ENCODE data around the gene MGST1. TPM values are rescaled to one million over a fixed set of nuclear protein-coding genes. Genes with fewer than 3 reads are reported as not detected.

The MGST1 gene
- total RNA-seq, 1 experiment from 2014 or later, result 84.2 TPM

Other genes starting within 250 kb of the MGST1 start
- not detected in 2 replicates for gene SLC15A5, start 70.0 kb upstream of the MGST1 start, total RNA-seq (2014; rRNA removed)